GM18867 (cell line): ENCODE data around the gene KCNJ6.

Experiments
- ATAC-seq: cut with Tn5 transposase; IDR thresholded peaks from one replicate; pipeline ENCODE4 v1.9.1; 2021; ENCODE audit warnings: mild to moderate bottlenecking, moderate library complexity; ENCODE audit not compliant: unreplicated experiment

Gene KCNJ6

GRCh38 chr21:37561506-37561905, 354.8 kb downstream of the KCNJ6 start:
- ATAC-seq: no peak

- no peak for ATAC-seq
Observed at GRCh38 chr21:37560385-37560784, 355.9 kb downstream of the KCNJ6 start.

GRCh38 chr21:37558676-37559211, 357.5 kb downstream of the KCNJ6 start:
- ATAC-seq: no peak
